NB4 (cell line): ENCODE data around the gene FERMT3.
A peak's percentile ranks its signal among the peaks of the same experiment; 100 is the strongest.

Experiments used
- DNase-seq: peaks from one replicate; pipeline ENCODE4 v3.0.0; 2010; ENCODE audit warnings: low read depth
- H3K4me3 ChIP-seq: one replicate; pipeline ENCODE4 v1.5.1; 2011; ENCODE audit warnings: mild to moderate bottlenecking, low read depth, low read length, moderate library complexity
- CTCF ChIP-seq: IDR thresholded peaks from one replicate; pipeline ENCODE4 v1.5.1; 2012; ENCODE audit warnings: low read depth, low read length
- MYC ChIP-seq: IDR thresholded peaks from 2 replicates; pipeline ENCODE4 v1.6.1; 2011; ENCODE audit warnings: low read depth, low read length
- POLR2A ChIP-seq: IDR thresholded peaks from 2 replicates; pipeline ENCODE4 v1.6.1; 2011; ENCODE audit warnings: mild to moderate bottlenecking; ENCODE audit not compliant: insufficient read length; ENCODE audit errors: extremely low read depth
- TF ChIP-seq, protein P1 (sequence below): IDR thresholded peaks from 2 replicates; pipeline ENCODE4 v1.6.1; 2011; ENCODE audit warnings: low read depth, low read length

Gene FERMT3

GRCh38 chr11:64265176-64266160 is 58.9 kb downstream of the FERMT3 start:
- no peak overlapping the region for H3K4me3 ChIP-seq
- TF ChIP-seq MYC (no peak), POLR2A (no peak), CTCF (no peak)
- TF ChIP-seq, protein P1, sequence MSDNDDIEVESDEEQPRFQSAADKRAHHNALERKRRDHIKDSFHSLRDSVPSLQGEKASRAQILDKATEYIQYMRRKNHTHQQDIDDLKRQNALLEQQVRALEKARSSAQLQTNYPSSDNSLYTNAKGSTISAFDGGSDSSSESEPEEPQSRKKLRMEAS = no peak
- no peak for DNase-seq

GRCh38 chr11:64266339-64266738 is 59.8 kb downstream of the FERMT3 start:
- TF ChIP-seq, protein P1 = no peak
- no peak for TF ChIP-seq CTCF
- TF ChIP-seq POLR2A = no peak
- TF ChIP-seq MYC = no peak
- H3K4me3 ChIP-seq = no peak overlapping the region
- DNase-seq = no peak

DNA sequence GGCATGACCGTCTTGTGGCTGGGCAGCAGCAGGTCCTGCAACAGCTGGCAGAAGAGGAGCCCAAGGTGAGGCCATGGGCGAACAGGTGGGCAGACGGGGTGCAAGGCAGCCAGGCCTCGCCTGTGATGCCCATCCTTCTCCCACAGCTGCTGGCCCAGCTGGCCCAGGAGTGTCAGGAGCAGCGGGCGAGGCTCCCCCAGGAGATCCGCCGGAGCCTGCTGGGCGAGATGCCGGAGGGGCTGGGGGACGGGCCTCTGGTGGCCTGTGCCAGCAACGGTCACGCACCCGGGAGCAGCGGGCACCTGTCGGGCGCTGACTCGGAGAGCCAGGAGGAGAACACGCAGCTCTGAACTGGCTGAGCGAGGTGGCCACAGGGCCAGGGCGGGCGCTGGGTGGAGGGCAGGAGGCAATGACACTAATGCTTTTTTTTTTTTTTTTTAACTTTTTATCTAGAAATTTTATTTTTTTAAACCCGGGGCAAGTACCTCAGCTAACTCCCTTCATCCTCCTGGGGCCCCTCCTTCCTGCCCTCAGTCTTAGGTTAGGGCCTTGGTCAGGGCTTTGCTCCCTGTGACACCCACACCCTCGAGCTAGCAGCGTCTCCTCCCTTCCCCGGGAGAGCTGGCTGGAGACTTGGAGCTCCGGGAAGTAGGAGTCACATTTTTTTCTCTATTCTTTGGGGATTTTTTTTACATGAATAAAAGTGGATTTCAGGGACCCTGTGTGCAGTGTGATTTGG is 60.9 kb downstream of the FERMT3 start:
- TF ChIP-seq, protein P1 = no peak
- TF ChIP-seq POLR2A (no peak), CTCF (no peak)
- H3K4me3 ChIP-seq = no peak overlapping the region
- no peak for DNase-seq

DNA sequence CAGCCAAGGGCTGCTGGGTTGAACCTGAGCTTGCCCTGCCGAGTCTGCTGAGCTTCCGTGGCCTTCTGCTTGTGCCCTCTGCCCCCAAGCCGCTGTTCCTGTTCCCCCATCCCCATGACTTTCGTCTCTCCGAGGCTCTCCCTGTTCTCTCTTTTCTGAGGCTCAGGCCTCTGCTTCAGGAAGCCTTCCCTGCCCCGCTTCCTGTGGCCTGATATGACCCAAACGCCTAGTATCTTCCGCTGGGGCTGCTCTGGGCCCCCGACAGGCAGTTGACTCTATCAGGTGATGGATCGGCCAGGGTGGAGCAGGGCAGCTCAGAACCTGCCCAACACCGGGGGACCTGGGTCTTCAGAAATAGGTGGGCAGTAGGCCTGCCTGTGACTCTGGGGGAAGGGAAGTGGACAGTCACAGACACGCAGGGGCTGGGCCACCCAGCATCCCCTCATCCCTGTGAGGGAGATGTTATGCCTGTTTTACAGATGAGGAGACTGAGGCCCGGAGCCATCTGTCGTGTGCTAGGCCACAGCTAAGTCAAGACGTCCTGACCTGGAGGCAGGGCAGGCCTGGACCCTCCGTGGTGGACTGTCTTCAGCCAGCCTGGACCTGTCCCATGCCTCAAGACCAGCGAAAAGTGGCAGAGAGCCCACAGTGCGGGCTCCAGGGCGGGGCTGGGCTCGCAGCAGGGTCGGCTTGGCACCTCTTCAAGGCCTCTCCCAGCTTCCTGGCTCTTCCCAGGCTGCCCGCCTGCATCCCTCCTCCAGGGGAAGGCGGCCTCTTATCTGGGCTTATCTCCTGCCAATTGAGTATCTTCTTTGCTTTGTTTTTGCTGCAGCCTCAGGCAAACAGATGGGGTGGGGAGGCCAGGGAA is 61.7 kb downstream of the FERMT3 start:
- H3K4me3 ChIP-seq = peak overlapping the region; percentile 72
- DNase-seq = no peak
- TF ChIP-seq POLR2A = peak; percentile 9
- no peak for TF ChIP-seq MYC

- peak; percentile 73 for DNase-seq
- H3K4me3 ChIP-seq = peak overlapping the region; percentile 72
- TF ChIP-seq POLR2A (peak; percentile 7), MYC (no peak)
These were observed 62.5 kb downstream of the FERMT3 start for GRCh38 chr11:64268893-64269539.

DNA sequence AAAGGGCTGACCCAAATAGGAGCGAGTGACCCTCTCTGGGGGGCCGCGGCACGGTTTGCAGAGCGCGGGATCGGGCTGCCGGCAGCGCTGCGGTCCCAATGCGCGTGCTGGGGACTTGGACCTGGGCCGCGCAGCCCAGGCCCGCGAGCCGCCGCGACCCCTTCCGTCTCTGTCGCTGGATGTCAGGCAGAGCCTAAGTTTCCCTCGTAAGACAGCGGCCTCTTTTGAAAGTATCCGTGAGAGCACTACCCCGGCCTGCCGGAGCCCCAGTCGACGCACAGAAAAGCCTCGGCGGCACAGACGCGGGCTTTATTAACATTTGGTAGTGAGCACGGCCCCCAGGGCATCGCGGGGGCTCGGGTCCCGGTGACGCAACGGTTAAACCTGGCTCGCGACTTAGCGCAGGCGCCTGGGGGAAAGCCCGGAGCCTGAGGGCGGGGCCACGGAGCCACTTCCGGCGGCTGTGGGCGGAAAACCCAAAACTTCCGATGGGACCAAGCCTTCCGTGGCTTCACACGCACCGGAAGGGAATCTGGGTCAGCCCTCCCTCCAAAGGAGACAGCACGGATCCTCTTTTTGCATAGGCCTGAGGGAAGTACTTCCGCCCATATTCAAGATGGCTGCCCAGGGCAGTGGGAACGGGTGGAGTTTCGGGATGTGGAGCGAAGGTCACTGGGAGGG is 63.2 kb downstream of the FERMT3 start:
- TF ChIP-seq CTCF (no peak), MYC (peak; percentile 39; the same call in 1 of the 2 replicates), POLR2A (peak; percentile 68)
- DNase-seq = peak; percentile 100
- peak overlapping the region; percentile 97 for H3K4me3 ChIP-seq
